Peyer's patch (tissue), 4 donors: Measurements from ENCODE around the gene S100A8. TPM values are rescaled to one million over a fixed set of nuclear protein-coding genes. Genes with fewer than 3 reads are reported as not detected.
A peak's percentile ranks its signal among the peaks of the same experiment; 100 is the strongest.

Experiments used
- DNase-seq, 3 donors: peaks; one replicate each; pipeline ENCODE4 v3.0.0-alpha.2; 2017 to 2019
- H3K27ac ChIP-seq, 4 donors: fragments of 200-600 bp; sonication (generic); one replicate each; pipeline ENCODE4 v1.5.1; 2016 to 2019
- H3K27me3 ChIP-seq, 2 donors: fragments of 200-600 bp; sonication (generic); one replicate each; pipeline ENCODE4 v1.5.1; 2019
- H3K36me3 ChIP-seq, 3 donors: fragments of 200-600 bp; sonication (generic); one replicate each; pipeline ENCODE4 v1.5.1; 2016 to 2019
- H3K4me1 ChIP-seq, 4 donors: fragments of 200-600 bp; sonication (generic); one replicate each; pipeline ENCODE4 v1.5.1; 2016 to 2019
- H3K4me3 ChIP-seq, 4 donors: fragments of 200-600 bp; sonication (generic); 1 replicate in 3 of 4; 2 replicates in 1 of 4; pipeline ENCODE4 v1.5.1; 2016 to 2019; ENCODE audit warnings: mild to moderate bottlenecking in 1 of 4
- H3K9me3 ChIP-seq, 4 donors: fragments of 200-600 bp; sonication (generic); one replicate each; pipeline ENCODE4 v1.5.1; 2016 to 2019; ENCODE audit warnings: mild to moderate bottlenecking in 1 of 4
- POLR2A ChIP-seq, 2 donors: fragments of 450-650 bp; IDR thresholded peaks; one replicate each; pipeline ENCODE4 v1.5.1; 2017; ENCODE audit warnings: antibody characterized with exemption in 2 of 2, mild to moderate bottlenecking in 2 of 2, moderate library complexity in 2 of 2
- total RNA-seq, 4 donors: library from RNA; depleted of rRNA; stranded (reverse); fragments of >200 nt; gene quantifications; one replicate each; pipeline ENCODE4 v1.1.0, GENCODE V29; 2016
- TF ChIP-seq, protein P1 (sequence below), 6 experiments: fragments of 450-650 bp in 4 of 6; fragments of 200-600 bp in 2 of 6; sonication (generic) in 1 of 6; IDR thresholded peaks; one replicate each; pipeline ENCODE4 v1.5.1; 2017 to 2019; ENCODE audit warnings: antibody characterized with exemption in 6 of 6, mild to moderate bottlenecking in 3 of 6, moderate library complexity in 1 of 6

Gene S100A8
- total RNA-seq, 4 donors from 2014 or later, result 7.6 to 9.8 TPM; not detected in 2

DNA sequence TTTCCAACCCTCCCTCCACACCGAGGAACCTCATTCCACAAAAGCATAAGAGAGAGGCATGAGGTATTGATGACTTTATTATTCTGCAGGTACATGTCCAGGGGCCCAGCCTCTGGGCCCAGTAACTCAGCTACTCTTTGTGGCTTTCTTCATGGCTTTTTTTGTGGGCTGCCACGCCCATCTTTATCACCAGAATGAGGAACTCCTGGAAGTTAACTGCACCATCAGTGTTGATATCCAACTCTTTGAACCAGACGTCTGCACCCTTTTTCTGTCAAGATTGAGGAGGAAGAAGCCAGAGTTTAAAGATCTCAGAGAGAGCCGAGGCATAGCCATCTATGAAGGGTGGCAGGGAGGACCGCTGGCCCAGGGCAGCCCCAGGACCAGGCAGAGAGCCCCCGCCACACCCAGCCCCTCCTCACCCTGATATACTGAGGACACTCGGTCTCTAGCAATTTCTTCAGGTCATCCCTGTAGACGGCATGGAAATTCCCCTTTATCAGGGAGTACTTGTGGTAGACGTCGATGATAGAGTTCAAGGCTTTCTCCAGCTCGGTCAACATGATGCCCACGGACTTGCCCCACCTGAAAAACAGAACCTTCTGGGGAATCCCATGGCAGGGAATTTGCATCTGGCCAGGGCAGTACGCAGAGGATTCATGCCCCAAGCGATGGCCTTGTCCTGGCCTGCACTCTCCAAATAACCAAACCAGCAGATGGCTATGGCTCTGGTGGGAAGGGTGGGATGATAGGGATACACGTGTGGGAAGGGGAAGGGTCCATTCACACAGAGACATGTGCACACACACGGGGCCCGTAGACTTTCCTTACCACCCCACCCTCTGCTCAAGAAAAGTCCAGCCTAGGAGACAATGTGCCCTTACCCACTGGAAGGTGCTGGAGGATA, 647 bp downstream of the S100A8 start:
- Histone ChIP-seq H3K27ac (no peak overlapping the region), H3K4me1 (no peaks in the 10 kb centered on the region), H3K36me3 (no peaks in the 10 kb centered on the region), H3K4me3 (no peak overlapping the region), H3K27me3 (no peaks in the 10 kb centered on the region), H3K9me3 (no peaks in the 10 kb centered on the region)
- TF ChIP-seq POLR2A (IDR thresholded peaks at IDR 0.05), result no peak
- TF ChIP-seq, protein P1, sequence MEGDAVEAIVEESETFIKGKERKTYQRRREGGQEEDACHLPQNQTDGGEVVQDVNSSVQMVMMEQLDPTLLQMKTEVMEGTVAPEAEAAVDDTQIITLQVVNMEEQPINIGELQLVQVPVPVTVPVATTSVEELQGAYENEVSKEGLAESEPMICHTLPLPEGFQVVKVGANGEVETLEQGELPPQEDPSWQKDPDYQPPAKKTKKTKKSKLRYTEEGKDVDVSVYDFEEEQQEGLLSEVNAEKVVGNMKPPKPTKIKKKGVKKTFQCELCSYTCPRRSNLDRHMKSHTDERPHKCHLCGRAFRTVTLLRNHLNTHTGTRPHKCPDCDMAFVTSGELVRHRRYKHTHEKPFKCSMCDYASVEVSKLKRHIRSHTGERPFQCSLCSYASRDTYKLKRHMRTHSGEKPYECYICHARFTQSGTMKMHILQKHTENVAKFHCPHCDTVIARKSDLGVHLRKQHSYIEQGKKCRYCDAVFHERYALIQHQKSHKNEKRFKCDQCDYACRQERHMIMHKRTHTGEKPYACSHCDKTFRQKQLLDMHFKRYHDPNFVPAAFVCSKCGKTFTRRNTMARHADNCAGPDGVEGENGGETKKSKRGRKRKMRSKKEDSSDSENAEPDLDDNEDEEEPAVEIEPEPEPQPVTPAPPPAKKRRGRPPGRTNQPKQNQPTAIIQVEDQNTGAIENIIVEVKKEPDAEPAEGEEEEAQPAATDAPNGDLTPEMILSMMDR (IDR thresholded peaks at IDR 0.05), result no peak
- no peak for DNase-seq

DNA sequence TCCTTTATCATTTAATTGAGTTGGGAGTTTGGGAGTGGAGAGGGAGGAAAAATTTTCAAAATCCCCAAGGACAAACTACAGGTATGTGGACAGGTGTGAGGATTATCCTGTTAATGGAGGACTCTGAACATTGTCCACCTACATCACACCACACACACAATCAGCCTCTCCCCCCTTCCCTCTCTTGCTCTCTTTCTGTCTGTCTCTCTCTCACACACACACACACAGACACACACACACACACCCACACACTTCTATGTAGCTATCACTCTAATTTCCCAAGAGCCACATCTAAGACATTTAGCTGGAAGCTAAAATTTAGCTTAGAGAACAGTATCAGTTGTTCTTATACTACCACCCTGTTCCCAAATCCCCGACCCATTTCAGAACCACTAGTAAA, 1.5 kb downstream of the S100A8 start:
- Histone ChIP-seq H3K36me3 (no peaks in the 10 kb centered on the region), H3K27me3 (no peaks in the 10 kb centered on the region), H3K4me1 (no peaks in the 10 kb centered on the region), H3K9me3 (no peaks in the 10 kb centered on the region), H3K27ac (no peak overlapping the region), H3K4me3 (no peak overlapping the region)
- no peak for DNase-seq
- TF ChIP-seq, protein P1 (IDR thresholded peaks at IDR 0.05), result no peak
- TF ChIP-seq POLR2A (IDR thresholded peaks at IDR 0.05), result no peak

DNA sequence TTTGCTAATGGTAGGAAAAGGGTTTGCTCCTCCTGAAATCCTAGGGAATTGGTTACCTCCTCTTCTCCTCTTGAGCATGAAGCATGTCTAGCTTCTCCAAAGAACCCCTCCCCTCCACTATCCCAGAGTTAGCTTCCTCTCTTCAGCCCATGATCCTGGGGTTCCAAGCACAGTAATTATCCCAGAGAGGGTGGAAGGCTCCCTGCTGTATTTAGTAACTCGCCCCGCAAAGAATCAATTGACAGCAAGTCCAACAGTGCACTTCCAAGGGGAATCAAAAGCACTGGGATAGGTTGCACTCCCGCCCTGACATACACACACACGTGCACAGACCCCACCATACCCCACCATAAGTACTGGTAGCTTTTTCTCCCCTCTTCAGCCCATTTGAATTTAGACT, 3.1 kb downstream of the S100A8 start:
- Histone ChIP-seq H3K4me3 (no peak overlapping the region), H3K36me3 (no peaks in the 10 kb centered on the region), H3K4me1 (no peaks in the 10 kb centered on the region), H3K27me3 (no peaks in the 10 kb centered on the region), H3K27ac (no peak overlapping the region), H3K9me3 (no peaks in the 10 kb centered on the region)
- DNase-seq, result no peak
- TF ChIP-seq, protein P1 (IDR thresholded peaks at IDR 0.05), result no peak
- TF ChIP-seq POLR2A (IDR thresholded peaks at IDR 0.05), result no peak

DNA sequence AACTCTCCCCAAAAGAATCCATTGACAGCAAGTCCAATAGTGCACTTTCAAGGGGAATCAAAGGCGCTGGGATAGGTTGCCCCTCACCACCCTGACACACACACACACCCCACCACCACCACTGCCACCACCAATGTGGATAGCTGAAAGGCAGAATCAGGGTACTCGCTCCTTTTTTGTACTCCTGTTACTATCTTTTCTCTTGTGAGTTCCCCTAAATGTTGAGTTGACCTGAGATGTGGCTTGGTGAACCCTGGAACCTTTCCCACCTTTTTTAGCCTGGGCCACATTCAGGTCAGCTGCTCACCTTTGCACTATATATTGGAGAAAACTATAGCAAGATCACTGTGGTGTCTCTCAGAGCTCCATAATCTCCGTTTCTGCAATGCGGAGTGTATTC, 3.9 kb downstream of the S100A8 start:
- no peak overlapping the region for H3K4me3 ChIP-seq
- no peak for DNase-seq
- H3K36me3 ChIP-seq, result no peaks in the 10 kb centered on the region
- no peak overlapping the region for H3K27ac ChIP-seq
- no peaks in the 10 kb centered on the region for H3K9me3 ChIP-seq
- H3K4me1 ChIP-seq, result no peaks in the 10 kb centered on the region
- no peaks in the 10 kb centered on the region for H3K27me3 ChIP-seq
- TF ChIP-seq, protein P1 (IDR thresholded peaks at IDR 0.05), result no peak
- no peak for TF ChIP-seq POLR2A (IDR thresholded peaks at IDR 0.05)

DNA sequence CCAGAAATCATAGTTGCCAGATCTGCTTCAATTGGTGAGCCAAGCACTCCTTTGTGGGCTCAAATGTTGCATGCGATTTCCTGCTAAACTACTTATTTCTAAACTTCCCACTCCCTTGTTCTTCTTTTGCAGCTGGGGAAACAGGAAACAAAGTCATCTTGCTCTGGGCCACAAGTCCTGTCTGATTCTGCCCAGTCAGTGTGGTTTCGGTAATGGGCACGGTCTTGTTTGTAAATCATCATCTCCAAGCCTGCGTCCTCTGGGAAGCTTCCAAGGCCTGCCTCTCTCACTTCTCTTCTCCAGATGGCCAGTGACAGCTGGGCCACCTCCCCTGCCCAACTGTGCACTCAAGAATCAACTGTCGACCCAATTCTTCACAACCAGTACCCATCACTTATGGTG, 4.4 kb downstream of the S100A8 start:
- Histone ChIP-seq H3K4me1 (no peaks in the 10 kb centered on the region), H3K27me3 (no peaks in the 10 kb centered on the region), H3K27ac (no peak overlapping the region), H3K4me3 (no peak overlapping the region), H3K9me3 (no peaks in the 10 kb centered on the region), H3K36me3 (no peaks in the 10 kb centered on the region)
- DNase-seq, result peak in 1 of 3 donors; percentile 53
- TF ChIP-seq, protein P1 (IDR thresholded peaks at IDR 0.05), result no peak
- TF ChIP-seq POLR2A (IDR thresholded peaks at IDR 0.05), result no peak
